Measurements from ENCODE around the gene PLCG2.

DNA sequence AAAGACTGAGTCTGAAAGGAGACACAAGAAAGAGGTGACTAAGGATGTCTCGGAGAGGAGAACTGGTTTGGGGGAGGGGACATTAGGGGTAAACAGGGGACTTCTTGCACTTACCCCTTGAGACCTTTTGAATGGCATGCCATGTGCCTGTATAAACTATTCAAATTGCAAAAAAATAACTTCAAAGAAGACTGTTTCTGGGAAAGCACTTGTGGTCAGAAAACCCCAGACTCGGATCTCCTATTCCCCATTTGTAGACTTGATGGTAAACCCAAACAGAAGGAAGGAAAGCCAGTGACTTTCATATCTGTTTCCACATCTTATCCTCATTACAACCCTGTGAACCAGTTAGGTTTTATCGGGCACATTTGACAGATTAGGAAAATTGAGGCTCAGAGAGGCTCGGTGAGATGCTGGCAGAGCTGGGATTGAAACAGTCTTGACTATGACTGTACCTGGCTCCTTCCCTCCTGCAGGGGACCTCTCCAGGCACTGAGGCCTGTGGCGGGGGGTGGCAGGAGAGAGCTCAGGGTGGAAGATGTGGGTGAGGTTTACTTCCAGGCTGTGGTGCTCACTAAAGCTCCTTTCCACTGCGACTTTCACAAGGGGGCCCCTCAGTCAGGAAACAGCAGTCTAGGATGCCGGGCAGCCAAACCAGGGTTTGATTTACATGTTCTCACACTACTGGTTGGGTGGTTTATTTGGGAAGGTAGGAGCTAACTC, 30.5 kb upstream of the PLCG2 start:
- TF ChIP-seq, protein P1, sequence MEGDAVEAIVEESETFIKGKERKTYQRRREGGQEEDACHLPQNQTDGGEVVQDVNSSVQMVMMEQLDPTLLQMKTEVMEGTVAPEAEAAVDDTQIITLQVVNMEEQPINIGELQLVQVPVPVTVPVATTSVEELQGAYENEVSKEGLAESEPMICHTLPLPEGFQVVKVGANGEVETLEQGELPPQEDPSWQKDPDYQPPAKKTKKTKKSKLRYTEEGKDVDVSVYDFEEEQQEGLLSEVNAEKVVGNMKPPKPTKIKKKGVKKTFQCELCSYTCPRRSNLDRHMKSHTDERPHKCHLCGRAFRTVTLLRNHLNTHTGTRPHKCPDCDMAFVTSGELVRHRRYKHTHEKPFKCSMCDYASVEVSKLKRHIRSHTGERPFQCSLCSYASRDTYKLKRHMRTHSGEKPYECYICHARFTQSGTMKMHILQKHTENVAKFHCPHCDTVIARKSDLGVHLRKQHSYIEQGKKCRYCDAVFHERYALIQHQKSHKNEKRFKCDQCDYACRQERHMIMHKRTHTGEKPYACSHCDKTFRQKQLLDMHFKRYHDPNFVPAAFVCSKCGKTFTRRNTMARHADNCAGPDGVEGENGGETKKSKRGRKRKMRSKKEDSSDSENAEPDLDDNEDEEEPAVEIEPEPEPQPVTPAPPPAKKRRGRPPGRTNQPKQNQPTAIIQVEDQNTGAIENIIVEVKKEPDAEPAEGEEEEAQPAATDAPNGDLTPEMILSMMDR (IDR thresholded peaks at IDR 0.05; ENCODE audit: borderline replicate concordance, extremely low read depth, low read length, poor library complexity, severe bottlenecking), result no peak
- TF ChIP-seq EZH2 (IDR thresholded peaks at IDR 0.05; ENCODE audit: borderline replicate concordance, low read depth, low read length, severe bottlenecking), result peak; percentile 38

All from DND-41 (cell line).